ENCODE data around the gene CD84.
"Not testable (repeated sequence)": the region's sequence is repeated elsewhere in the genome, so short reads cannot be mapped to it uniquely, and the experiment has no call there.

CD84 gene

DNA sequence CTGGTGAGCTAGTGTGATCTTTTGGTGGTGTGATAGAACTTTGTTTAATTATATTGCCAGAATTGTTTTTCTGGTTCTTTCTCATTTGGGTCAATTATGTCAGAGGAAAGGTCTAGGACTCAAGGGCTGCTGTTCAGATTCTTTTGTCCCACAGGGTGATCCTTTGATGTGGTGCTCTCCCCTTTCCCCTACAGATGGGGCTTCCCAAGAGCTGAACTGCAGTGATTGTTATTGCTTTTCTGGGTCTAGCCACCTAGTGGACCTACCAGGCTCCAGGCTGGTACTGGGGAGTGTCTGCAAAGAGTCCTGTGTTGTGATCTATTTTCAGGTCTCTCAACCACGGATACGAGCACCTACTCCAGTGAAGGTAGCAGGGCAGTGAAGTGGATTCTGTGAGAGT lies 25.9 kb upstream of the CD84 start:
- Mint-ChIP-seq H3K4me1 (ENCODE audit: low read depth) (peaks cover 51% of the 10 kb centered on the region), H3K36me3 (ENCODE audit: low read depth) (peaks cover 76% of the 10 kb centered on the region), H3K4me3 (no peak overlapping the region), H3K27ac (peak overlapping the region; percentile 90), H3K9me3 (peaks cover 34% of the 10 kb centered on the region), H3K27me3 (no peaks in the 10 kb centered on the region)
- DNase-seq, result no peak

DNA sequence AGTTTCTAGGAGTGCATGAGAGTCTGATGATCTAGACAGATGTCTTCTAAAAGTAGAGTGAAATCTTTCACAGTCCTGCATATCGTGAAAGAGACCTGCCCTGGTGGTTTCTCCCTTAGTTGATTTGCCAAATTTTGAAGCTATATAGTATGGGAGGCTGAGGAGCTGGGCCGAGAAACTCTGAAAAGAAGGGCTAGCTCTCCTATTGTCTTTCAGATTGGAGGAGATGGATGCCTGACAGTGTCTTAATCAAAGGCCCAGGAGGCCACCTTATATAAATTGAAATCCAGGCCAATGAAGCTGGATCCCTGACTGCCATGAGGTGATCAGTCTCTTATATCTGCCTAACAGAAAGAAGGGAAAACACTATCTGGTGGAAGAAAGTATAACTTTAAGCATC lies 18.4 kb upstream of the CD84 start:
- H3K4me1 Mint-ChIP-seq (ENCODE audit: low read depth), result peaks cover 4% of the 10 kb centered on the region
- no peak overlapping the region for H3K27ac Mint-ChIP-seq
- peaks cover 13% of the 10 kb centered on the region for H3K36me3 Mint-ChIP-seq (ENCODE audit: low read depth)
- no peaks in the 10 kb centered on the region for H3K27me3 Mint-ChIP-seq
- no peak overlapping the region for H3K4me3 Mint-ChIP-seq
- DNase-seq, result no peak
- peaks cover 22% of the 10 kb centered on the region for H3K9me3 Mint-ChIP-seq

DNA sequence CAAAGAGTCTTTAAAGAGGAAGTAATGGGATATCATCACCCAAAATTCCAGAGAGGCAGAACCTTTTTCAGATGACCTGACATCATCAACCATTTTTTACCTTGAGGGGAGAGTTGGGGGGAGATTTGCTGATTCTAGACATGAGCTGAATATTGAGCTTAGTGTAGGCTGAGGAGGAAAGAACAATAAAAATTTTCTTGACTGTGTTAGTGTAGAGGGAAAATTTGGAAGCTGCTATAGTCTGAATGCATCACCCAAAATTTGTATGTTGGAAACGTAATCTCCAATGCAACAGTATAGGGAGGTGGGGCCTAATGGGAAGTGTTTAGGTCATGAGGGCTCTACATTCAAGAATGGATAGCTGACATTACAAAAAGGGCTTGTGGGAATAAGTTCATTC lies 17.8 kb upstream of the CD84 start:
- Mint-ChIP-seq H3K9me3 (peaks cover 18% of the 10 kb centered on the region), H3K27me3 (no peaks in the 10 kb centered on the region), H3K4me3 (no peak overlapping the region), H3K36me3 (ENCODE audit: low read depth) (peaks cover 10% of the 10 kb centered on the region), H3K4me1 (ENCODE audit: low read depth) (peaks cover 4% of the 10 kb centered on the region), H3K27ac (no peak overlapping the region)
- DNase-seq, result no peak

DNA sequence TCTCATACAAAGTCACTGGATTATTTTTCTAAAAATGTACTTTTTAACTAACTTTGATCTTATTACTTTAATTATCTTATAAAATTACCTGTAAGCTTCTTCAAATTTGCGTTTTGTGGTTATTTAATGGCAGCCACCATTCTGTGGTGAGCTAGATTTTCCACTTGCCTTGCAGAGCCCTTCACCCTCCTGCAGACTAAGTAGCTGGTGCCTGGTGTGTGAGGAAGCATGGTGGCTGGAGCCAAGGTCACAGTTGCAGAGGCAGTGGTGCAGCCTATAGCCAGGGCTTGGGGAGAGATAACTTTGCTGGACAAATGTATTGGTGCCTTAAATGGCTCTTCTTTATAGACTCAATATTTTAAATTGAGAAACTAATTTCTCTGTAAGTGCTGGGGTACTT lies 11.2 kb upstream of the CD84 start:
- Mint-ChIP-seq H3K4me1 (ENCODE audit: low read depth) (peaks cover 14% of the 10 kb centered on the region), H3K27ac (no peak overlapping the region), H3K36me3 (ENCODE audit: low read depth) (peaks cover 1% of the 10 kb centered on the region), H3K9me3 (peaks cover 4% of the 10 kb centered on the region), H3K27me3 (no peaks in the 10 kb centered on the region), H3K4me3 (no peak overlapping the region)
- no peak for DNase-seq

DNA sequence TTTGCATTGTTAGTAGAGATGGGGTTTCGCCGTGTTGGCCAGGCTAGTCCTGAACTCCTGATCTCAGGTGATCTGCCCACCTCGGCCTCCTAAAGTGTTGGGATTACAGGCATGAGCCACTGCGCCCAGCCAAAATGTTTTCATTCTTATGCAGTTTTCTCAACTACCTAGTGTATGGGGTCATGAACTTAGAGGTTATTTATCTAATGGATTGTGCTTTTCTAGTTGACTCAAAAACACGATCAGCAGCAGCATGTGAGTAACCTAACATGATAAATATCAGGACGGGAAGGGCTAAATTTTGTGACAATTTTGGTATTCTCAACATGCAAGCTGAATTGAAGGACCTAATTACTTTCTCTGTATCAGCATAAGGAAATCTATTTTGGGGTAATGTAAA lies 9.2 kb upstream of the CD84 start:
- Mint-ChIP-seq H3K4me3 (no peak overlapping the region), H3K36me3 (ENCODE audit: low read depth) (peaks cover 11% of the 10 kb centered on the region), H3K27me3 (no peaks in the 10 kb centered on the region), H3K27ac (no peak overlapping the region), H3K9me3 (peaks cover 10% of the 10 kb centered on the region), H3K4me1 (ENCODE audit: low read depth) (peaks cover 30% of the 10 kb centered on the region)
- DNase-seq, result no peak

DNA sequence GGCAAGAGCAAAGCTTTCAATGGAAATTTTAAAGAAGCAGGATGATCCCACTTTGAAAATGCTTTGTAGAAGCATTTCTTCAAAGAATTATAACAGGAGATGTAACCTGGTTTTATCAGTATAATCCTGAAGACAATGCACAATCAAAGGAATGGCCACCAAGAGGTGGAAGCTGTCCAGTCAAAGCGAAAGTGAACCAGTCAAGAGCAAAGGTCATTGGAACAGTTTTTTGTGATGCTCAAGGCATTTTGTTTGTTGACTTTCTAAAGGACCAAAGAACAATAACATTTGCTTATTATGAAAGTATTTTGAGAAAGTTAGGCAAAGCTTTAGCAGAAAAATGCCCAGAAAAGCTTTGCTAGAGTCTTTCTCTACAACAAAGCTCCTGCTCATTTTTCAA lies 5.5 kb upstream of the CD84 start:
- Mint-ChIP-seq H3K27ac (no peak overlapping the region), H3K4me1 (ENCODE audit: low read depth) (peaks cover 54% of the 10 kb centered on the region), H3K36me3 (ENCODE audit: low read depth) (peaks cover 15% of the 10 kb centered on the region), H3K27me3 (no peaks in the 10 kb centered on the region), H3K9me3 (peaks cover 17% of the 10 kb centered on the region), H3K4me3 (no peak overlapping the region)
- DNase-seq, result no peak

DNA sequence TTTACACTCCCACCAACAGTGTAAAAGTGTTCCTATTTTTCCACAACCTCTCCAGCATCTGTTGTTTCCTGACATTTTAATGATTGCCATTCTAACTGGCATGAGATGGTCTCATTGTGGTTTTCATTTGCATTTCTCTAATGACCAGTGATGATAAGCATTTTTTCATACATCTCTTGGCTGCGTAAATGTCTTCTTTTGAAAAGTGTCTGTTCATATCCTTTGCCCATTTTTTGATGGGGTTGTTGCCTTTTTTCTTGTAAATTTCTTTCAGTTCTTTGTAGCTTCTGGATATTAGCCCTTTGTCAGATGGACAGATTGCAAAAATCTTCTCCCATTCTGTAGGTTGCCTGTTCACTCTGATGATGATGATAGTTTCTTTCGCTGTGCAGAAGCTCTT lies 3.7 kb upstream of the CD84 start:
- not testable (repeated sequence) for H3K27me3 Mint-ChIP-seq, H3K27ac Mint-ChIP-seq, DNase-seq, H3K4me3 Mint-ChIP-seq
- H3K9me3 Mint-ChIP-seq, result peaks cover 17% of the 10 kb centered on the region
- peaks cover 15% of the 10 kb centered on the region for H3K36me3 Mint-ChIP-seq (ENCODE audit: low read depth)
- H3K4me1 Mint-ChIP-seq (ENCODE audit: low read depth), result peaks cover 71% of the 10 kb centered on the region

DNA sequence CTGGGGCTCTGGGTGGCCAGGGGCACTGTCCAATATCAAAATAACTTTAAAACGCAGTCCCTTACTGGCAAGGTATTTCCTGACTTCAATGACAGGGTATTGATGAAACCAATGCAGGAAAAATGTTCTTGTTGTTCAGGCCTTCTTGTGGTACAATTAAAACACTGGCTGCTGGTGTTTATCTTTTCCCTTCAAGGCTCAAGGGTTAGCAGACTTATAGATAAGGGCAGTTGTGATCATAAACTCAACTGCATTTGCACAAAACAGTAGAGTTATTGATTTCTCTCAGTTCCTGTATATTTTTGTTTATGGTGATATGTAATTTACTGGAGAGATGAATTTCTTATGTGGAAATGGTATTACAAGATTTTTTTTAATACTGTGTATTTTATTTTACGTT lies 2.7 kb upstream of the CD84 start:
- Mint-ChIP-seq H3K27ac (peak overlapping the region; percentile 65), H3K4me3 (no peak overlapping the region), H3K9me3 (peaks cover 17% of the 10 kb centered on the region), H3K27me3 (no peaks in the 10 kb centered on the region), H3K36me3 (ENCODE audit: low read depth) (peaks cover 15% of the 10 kb centered on the region), H3K4me1 (ENCODE audit: low read depth) (peaks cover 80% of the 10 kb centered on the region)
- no peak for DNase-seq

DNA sequence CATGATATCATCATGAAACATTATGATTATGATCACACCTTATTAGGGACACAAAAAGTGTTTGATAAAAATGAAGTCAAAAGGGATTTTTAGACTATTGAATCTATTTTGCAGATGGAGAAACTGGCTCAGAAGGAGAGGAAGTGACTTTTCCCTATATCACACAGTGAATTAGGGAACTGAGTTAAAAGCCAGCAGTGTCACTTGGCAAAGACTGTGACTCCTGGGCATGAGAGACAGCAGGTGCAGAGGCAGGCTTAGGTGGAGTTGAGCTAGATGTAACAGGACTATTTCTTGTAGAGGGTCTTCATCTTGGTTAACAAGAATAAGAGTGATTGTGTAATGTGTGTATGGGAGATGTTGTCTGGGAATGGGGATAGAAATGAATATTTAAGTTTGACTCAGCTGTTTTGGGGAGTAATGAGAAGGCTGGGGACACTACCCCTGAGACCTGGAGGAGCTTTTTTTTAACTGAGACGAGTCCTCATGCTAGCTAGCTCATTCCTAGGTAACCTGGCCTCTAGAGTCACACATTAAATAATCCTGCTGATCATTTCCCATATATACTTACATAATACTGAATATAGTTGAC lies 1.0 kb upstream of the CD84 start:
- Mint-ChIP-seq H3K27me3 (no peaks in the 10 kb centered on the region), H3K36me3 (ENCODE audit: low read depth) (peaks cover 15% of the 10 kb centered on the region), H3K9me3 (peaks cover 17% of the 10 kb centered on the region), H3K4me1 (ENCODE audit: low read depth) (peaks cover 89% of the 10 kb centered on the region), H3K27ac (peak overlapping the region; percentile 81), H3K4me3 (peak overlapping the region; percentile 5)
- no peak for DNase-seq

DNA sequence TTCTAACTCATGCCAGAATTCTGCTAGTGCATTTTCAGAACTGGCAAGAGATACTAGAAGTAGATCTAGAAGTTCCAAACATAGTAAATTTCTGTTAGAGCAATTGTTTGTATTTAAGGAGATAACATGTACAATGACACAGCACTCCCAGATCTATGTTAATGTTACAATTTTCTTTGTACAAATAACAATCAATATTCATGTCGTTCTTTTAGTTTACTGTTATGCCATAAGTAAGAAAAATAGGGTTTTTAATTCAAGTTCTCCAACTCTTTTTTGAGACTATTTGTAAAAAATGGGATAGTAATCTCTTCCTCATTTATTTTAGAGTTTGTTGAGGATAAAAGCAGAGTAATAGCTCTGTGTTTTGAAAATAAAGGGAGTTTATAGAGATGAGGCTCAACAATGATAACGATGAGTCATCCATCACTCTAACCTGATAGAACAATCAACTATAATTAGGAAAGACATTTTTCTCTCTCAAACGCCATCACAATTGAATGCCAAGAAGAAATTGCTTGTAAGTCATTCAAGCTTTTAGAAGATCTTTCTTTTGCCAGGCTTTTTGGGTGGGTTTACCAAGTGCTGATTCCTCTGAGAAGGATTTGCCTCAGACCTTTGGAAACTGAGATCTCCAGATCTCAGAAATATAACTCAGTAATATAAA lies 638 bp downstream of the CD84 start:
- peaks cover 12% of the 10 kb centered on the region for H3K9me3 Mint-ChIP-seq
- H3K27ac Mint-ChIP-seq, result peak overlapping the region; percentile 96
- H3K27me3 Mint-ChIP-seq, result no peaks in the 10 kb centered on the region
- H3K36me3 Mint-ChIP-seq (ENCODE audit: low read depth), result peaks cover 8% of the 10 kb centered on the region
- DNase-seq, result no peak
- H3K4me1 Mint-ChIP-seq (ENCODE audit: low read depth), result peaks cover 90% of the 10 kb centered on the region
- H3K4me3 Mint-ChIP-seq, result peak overlapping the region; percentile 77

DNA sequence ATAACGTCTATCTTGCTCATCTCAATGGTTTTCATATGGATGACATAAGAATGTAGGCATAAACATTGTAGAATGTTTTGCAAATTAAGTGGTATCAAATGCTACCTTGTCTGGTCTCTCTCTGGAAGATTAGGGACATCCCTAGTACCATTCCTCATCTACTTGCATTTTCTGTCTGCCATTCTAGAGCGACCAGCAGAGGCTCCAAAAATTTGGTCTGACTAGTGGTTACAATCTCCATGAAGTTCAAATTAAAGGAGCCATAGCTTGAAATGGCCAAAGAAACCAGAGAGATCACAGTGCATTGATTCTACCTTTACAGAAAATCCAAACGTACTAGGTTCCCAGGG lies 1.1 kb downstream of the CD84 start:
- peaks cover 91% of the 10 kb centered on the region for H3K4me1 Mint-ChIP-seq (ENCODE audit: low read depth)
- H3K4me3 Mint-ChIP-seq, result peak overlapping the region; percentile 77
- peaks cover 3% of the 10 kb centered on the region for H3K36me3 Mint-ChIP-seq (ENCODE audit: low read depth)
- peak overlapping the region; percentile 96 for H3K27ac Mint-ChIP-seq
- DNase-seq, result no peak
- peaks cover 7% of the 10 kb centered on the region for H3K9me3 Mint-ChIP-seq
- no peaks in the 10 kb centered on the region for H3K27me3 Mint-ChIP-seq

DNA sequence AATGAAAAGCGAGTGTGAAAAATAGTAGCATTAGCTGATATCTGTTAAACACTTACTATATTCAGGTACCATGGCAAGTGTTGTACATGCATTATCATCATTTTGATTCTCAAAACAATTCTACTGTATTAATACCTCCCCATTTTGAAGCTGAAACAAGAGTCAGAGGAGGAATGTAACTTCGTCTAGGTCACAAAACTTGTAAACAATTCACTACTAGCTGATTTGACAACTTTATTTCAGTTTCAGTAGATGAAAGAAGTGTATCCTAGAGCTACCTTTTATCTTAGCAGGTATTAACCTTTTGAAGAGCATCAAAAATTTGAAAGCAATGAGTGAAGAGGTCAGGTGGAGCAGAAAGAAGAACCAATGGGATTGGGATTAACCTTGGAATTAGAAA lies 1.6 kb downstream of the CD84 start:
- H3K36me3 Mint-ChIP-seq (ENCODE audit: low read depth), result no peaks in the 10 kb centered on the region
- H3K4me1 Mint-ChIP-seq (ENCODE audit: low read depth), result peaks cover 93% of the 10 kb centered on the region
- H3K9me3 Mint-ChIP-seq, result peaks cover 4% of the 10 kb centered on the region
- H3K27me3 Mint-ChIP-seq, result no peaks in the 10 kb centered on the region
- no peak for DNase-seq
- peak overlapping the region; percentile 96 for H3K27ac Mint-ChIP-seq
- peak overlapping the region; percentile 77 for H3K4me3 Mint-ChIP-seq

DNA sequence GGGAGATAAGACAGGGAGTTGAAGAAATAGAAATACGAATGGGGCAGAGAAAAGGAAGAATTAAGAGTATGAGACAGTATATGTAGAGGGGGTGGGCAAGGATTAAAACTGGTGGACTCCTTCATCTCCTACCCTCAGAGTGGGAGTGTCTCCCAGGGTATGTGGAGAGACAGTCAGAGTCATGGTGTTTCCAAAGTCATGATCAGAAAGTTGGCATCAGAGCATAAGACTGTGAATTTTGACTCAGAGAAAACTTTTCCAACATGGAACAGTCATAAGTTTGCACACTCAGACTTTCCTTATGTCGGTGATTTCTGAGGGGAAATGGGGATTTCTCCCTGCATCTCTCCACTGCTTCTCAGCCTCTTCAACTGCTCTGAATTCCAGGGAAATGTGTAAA lies 2.4 kb downstream of the CD84 start:
- Mint-ChIP-seq H3K27me3 (no peaks in the 10 kb centered on the region), H3K4me1 (ENCODE audit: low read depth) (peaks cover 96% of the 10 kb centered on the region), H3K4me3 (peak overlapping the region; percentile 77), H3K27ac (peak overlapping the region; percentile 96), H3K36me3 (ENCODE audit: low read depth) (peaks cover 5% of the 10 kb centered on the region), H3K9me3 (peaks cover 2% of the 10 kb centered on the region)
- no peak for DNase-seq

DNA sequence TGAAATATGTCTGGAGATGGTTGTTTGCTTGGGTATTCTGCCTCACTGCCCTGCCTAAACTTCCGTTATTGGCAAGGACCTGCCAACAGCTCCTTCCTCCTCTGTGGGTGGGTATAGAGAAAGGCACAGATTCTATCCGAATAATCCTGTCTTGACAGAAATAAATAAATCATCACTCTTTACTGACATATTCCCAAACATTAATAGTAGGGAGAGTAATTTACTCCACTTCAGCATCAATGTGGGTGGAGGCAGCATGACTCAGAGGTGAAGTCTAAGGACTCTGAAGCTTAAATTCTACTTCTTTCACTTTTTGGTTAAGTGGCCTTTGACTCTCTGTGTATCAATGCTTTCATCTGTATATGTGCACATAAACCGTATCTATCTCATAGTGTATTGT lies 2.9 kb downstream of the CD84 start:
- H3K27me3 Mint-ChIP-seq, result no peaks in the 10 kb centered on the region
- peaks cover 96% of the 10 kb centered on the region for H3K4me1 Mint-ChIP-seq (ENCODE audit: low read depth)
- H3K9me3 Mint-ChIP-seq, result no peaks in the 10 kb centered on the region
- H3K4me3 Mint-ChIP-seq, result peak overlapping the region; percentile 77
- H3K36me3 Mint-ChIP-seq (ENCODE audit: low read depth), result peaks cover 7% of the 10 kb centered on the region
- peak overlapping the region; percentile 96 for H3K27ac Mint-ChIP-seq
- DNase-seq, result no peak

DNA sequence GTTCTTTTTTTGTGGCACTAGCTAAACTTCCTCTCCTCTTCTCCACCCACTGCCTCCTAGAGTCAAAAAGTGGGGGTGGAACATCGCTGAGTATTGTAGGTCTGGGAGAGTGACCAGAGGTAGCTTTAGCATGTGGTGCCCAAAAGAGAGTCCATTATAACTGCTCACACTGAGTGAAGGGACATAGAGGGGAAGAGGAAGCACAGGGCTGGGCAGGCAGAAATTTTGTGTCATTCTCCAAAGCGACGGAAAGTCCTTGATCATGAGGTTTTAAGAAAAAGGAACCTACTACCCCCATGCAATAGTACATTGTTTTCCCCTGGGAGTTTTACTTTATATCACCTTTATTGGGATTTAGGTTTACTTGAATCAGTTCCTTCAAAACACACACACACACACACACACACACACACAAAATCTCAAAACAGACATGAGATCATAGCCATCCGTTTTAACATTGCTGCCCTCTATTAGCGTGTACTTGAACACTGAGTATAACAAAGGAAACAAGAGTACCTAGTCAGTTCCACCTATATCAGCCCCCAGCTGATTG lies 4.1 kb downstream of the CD84 start:
- Mint-ChIP-seq H3K27ac (peak overlapping the region; percentile 96), H3K9me3 (no peaks in the 10 kb centered on the region), H3K4me1 (ENCODE audit: low read depth) (peaks cover 96% of the 10 kb centered on the region), H3K4me3 (peak overlapping the region; percentile 66), H3K27me3 (no peaks in the 10 kb centered on the region), H3K36me3 (ENCODE audit: low read depth) (peaks cover 14% of the 10 kb centered on the region)
- DNase-seq, result no peak
